LoVo (cell line): ENCODE data around the gene KHK.
"Not testable (repeated sequence)": the region's sequence is repeated elsewhere in the genome, so short reads cannot be mapped to it uniquely, and the experiment has no call there.

Source experiments
- DNase-seq: peaks from one replicate; pipeline ENCODE4 v3.0.0-alpha.2; 2016; ENCODE audit warnings: low spot score

The KHK gene

DNA sequence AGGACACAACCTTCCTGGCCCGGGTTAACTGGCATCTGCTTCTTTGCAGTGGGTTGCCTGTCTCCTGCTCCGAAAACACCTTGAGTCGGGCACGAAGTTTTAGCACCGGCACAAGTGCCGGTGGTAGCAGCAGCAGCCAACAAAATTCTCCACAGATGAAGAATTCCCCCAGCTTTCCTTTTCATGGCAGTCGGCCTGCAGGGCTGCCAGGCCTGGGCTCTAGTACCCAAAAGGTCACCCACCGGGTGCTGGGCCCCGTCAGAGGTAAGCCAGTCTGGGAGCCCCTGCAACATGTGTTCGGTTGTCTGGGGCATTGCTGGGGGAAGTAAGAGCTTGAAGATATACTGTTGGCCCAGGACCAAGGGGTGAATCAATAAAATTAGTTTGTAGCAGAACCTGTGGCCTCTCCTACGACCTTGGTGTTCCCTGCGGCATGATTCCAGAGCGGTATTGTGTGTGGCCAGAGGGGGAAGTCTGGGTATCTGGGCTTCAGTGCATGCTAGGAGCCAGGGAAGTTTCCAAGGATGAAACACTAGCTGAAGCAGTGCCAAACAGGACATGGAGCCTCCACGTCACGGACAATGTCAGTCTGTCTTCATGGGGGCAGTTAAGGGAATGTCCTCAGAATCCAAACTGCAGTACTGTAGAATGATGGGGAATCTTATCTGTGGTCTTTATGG is 27.3 kb upstream of the KHK start:
- DNase-seq, result no peak

DNA sequence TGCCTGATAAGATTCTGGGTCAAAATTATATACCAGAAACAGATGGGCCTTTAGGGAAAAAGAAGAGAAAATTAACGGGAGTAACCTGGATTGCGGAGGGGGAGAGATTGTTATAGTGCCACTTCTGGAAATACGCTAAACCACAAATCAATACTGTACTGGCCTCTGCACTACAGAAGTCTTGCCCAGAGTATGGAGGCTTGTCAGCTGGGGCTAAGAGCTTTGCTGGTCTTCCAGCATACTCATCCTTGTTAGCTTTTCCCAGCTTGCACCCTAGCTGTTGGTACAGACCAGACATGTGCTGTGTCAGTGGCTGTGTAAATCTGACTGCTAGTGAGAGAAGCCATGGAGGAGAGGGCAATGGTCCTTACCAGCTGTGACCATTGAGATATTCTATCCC is 26.2 kb upstream of the KHK start:
- no peak for DNase-seq

DNA sequence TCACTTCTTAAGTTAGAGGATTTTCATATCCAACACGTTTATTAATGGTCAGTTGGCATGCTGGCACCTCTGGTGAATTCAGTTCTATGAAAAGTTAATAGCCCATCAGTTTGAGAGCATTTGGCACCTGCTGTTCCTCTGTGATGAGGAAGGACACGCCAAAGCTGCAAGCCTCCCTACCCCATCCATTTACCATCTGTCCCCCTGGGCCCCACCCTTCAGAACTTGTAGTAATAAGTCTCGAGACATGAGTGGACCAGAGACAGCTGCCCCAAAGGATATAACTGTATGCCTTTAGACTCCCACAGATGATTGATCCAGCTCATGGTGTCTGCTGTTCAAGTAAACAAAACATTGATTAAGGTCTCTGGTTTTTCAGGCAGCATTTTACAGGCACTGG is 21.4 kb upstream of the KHK start:
- DNase-seq, result no peak

DNA sequence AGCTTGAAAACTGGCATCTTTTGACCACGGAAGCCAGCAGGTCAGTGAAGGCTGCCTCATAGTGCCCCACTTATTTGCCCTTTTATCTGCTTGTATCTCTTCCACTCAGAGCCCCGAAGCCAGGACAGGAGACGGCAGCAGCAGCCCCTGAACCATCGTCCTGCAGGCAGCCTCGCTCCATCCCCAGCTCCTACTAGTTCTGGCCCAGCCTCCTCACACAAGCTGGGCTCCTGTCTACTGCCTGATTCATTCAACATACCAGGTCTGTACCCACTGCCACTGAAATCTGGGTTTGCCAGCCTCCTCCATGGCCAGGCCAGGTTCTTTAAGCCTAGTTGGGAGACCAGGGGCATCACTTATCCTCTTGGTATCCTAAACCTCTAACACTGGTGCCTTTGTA is 19.2 kb upstream of the KHK start:
- DNase-seq, result no peak

DNA sequence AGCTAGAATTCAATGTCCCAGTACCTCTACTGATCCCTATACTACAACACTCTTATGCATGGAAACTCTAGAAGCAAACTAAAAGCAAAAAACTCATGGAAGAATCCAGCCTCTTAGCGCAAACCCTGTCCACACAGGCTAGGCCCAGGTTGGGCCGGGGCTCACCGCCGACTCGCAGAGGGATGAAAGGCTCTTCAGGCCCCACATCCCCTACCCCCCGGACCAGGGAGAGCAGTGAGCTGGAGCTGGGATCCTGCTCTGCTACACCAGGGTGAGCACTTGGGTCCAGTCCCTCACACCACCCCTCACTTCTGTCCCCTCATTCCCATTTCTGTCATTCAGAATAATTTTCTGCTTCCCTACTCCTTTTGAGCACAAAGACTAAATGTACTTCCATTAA is 17.1 kb upstream of the KHK start:
- DNase-seq, result no peak

DNA sequence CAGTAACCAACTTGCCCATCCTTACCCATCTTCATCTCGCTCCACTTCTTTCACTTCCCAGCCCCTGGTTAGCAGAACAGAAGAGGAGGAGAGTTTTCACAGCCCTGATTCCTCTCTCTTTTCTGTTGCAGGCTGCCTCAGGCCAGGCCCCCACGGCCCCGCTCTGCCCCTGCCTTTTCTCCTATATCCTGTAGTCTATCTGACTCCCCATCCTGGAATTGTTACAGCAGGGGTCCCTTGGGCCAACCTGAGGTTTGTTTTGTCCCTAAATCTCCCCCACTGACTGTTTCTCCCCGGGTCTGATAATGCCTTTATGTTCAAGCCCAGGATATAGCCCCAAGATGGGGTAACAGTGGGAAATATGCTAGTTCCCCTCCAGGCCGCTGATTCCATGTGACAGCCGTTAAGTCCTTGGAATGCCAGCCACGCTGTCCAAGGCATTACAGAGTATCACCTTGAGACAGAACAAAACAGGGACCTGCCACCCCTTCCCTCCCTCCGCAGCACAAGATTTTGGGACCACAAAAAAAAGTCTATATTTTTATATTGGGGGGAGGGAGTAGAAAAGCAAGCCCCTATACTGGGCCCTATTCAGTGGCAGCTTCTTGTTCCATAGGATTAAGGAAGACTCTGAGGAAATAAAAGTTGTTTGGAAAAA is 16.5 kb upstream of the KHK start:
- DNase-seq, result no peak

DNA sequence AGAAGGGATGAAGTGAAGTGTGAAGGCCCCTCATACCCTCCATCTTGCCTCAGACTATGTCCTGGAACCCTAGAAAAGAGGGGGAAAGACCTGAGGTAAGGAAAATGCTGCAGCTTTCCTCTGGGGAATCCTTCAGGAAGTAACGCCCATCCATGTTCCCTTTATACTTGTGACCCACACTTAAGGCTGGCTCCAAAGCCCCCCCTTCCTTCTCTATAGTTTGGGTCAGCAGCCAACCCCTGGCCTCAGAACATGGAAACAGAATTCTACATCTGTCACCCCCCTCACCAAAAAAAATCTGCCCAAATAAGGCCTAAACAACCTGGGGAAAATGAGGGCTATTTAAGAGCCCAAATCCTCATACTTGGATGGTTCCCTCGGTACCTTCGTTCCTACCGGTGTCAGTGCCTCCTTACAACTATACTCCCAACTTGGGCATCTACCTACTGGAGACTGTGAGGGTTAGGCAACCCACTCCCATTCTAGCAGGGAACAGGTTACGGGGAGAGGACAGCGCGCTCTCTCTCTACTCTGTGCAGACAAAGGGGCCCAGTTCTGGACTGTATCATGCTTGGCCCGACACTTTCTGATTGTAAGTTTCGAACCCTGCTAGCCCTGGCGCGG is 15.8 kb upstream of the KHK start:
- no peak for DNase-seq

DNA sequence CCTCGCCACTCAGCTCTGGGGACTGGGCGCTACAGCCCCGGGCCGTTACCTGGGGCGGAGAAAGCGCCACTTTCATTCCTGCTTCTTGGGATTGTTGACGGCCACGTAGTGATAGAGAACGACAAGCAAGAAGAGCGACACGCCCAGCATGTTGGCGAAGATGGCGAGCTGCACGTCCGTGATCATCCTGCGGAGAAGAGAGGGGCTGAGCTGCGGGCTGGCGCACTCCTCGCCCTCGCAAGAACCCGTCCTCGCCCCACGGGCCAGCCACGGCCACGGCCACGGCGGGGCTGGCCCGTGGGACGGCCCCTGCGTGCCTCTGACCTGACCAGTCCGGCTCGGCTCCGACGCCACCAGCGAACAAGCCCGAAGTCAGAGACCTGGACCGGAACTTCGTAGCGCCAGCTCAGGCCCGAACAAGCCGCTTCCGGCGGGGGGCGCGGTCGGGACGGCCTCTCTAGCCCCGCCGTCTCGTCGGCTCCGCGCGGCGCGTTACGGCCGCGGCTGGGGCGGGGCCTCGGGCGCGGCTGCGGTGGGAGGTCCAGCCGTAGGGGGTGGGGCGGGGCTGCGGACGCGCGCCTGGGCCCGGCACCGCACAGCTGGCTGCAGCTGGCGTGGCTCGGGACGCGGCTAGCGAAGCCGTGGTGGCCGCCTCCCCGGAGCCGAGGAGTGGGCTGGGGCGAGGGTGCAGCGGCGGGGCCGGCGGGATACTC is 15.1 kb upstream of the KHK start, which contains the start of gene OST4:
Gene OST4, minus strand, starts transcription at position 378 of the 713 bp plus-strand sequence.
- DNase-seq, result peak; percentile 93

DNA sequence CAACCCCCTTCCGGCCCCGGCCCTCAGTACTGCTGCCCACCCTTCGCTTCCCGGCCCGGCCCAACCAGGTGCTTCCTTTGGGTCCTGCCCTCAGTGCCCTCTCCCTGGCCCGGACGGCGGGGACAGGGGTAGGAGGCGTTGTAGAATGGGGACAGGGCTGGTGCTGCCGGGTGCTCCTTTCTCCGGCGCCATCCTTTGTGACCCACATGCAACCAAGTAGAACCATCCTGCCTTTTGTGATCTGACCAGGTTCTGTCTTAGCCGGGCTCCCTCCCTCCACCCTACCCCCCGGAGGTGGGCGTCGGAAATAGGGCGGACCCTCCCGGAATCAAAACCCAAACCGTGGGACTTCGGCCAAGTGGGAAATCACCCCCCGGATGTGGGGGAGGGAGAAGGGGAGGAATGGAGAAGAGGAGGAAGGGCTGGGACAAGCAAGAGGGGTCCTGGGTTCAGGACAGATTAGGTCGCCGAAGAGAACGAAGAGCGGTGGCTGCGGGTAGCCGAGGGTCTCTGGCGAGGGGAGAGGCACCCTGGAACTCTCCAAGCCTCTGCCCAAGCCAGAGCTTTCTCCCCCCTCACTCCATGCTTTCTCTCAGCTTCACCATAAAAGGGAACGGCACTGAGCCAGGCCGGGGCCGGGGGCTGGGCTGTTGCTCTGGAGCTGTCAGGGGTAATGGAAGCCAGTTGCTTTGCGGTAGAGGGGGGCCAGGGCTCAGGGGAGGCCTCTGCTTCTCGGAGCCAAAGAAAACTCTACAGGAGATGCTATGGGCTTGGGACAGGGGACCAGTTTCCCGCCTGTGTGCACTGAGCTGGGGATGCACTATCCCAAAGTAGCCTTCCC is 14.4 kb upstream of the KHK start:
- DNase-seq, result no peak

DNA sequence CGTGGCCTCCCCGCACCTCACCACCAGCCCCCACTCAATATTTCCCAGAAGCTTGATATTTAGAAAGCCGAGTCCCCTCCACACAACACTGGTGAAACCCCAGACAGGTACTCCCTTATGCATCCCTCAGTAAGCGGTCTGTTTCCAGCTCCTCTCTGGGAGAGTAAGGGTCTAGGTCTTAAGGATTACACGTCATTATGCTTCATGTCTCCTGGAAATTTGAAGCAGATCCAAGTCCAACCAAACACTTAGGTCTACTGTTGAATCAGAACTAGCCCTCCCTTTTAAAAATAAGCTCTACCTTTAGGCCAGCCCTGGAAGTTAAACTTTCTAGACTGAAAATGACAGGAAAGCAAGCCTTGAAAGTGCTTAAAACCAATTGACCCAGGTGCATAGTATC is 13.7 kb upstream of the KHK start:
- no peak for DNase-seq

DNA sequence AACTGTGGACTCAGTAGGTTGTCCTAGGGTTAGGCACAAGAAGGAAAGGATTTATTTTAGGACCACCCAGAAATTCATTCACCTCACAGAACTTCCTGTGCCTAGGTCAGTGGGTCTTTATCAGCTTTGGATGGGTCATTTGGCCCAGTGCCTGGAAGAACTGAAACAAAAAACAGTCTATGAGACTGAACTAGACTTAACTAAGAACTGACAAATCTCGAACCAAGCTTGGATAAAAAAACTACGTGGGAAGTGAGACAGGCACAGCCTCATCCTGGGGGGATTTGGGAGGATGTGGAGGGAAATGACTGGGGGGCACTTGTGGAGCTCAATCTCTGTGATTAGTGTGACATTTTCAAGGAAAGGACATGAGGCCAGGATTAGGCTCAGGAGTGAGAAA is 12.8 kb upstream of the KHK start:
- DNase-seq, result no peak

DNA sequence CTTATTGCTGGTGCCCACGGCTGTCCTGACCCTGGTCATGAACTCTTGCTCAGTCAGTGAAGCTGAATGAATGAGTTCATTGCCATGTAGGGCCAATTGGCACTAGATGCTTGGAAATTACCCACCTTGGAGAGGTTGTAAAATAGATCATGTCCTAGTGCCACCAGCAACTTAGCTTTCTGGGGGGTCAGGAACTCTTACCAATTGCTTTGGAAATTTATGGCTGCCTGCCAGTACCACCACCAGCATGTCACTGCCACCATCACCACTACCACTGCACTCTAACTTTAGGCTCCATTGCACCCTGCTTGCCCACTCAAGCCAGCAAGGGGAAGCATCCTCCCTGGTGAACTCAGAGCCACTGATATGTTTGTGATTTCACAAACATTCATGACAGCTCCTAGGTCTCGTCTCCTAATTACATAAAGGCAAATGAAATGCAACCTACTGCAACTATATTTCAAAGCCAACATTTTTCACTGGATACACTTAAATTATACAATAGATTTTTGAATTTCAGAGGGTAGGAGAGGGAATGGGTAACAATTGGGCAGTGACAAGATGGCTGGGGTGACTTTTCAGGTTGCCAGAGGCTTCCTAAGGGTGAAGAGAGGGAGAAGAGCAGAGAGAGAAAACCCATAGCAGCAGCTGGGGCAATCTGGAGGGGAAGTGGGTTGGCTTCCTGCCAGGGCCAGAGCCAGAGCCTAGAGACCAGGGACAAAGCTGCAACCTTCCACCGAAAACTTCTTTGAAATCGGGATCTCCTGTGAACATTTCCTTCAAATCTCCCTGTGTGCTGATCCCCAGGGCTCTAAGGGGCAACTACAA is 11.6 kb upstream of the KHK start:
- DNase-seq, result no peak

DNA sequence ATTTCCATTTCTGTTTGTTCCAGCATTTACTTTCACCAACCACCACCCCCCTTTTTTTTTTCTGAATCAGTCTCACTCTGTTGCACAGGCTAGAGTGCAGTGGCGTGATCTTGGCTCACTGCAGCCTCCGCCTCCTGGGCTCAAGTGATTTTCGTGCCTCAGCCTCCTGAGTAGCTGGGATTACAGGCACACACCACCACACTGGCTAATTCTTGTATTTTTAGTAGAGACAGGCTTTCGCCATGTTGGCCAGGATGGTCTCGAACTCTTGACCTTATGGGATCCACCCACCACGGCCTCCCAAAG is 11.1 kb upstream of the KHK start:
- not testable (repeated sequence) for DNase-seq

DNA sequence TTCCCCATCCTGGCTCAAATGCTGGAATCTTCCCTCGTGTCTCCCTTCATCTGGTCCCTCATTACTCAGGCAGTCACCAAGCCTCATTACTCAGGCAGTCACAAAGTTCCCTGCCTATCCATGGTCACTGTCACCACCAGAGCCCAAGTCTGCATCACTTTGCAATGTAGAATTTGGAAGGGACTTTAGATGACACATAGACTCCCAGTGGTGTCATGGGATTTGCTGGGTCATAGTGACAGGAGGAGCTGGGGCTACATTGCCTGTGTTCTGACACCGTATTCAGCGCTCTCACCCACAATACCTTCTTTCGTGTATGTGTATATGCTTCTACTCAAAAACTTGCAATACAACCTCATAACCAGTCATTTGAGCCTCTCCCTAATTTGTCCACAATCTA is 10.2 kb upstream of the KHK start:
- no peak for DNase-seq

DNA sequence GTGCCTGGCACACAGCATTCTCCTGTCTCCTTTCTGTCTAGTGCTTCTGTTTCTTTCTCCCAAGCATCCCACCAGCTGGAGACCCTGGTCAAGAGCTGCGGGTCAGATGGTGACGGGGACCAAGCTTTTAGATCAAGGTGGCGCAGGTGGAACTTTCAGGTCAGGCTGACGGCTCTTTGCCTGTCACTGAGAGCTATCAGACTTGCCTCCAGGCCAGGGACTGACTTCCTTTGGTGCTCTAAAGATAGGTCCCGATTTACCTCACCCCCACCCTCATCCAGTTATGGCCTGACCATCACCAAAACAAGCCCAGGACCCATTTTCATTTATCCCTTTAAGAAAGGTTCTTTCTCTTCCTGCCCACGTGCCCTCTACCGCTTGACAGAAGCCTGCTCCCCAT is 9.3 kb upstream of the KHK start:
- DNase-seq, result no peak

DNA sequence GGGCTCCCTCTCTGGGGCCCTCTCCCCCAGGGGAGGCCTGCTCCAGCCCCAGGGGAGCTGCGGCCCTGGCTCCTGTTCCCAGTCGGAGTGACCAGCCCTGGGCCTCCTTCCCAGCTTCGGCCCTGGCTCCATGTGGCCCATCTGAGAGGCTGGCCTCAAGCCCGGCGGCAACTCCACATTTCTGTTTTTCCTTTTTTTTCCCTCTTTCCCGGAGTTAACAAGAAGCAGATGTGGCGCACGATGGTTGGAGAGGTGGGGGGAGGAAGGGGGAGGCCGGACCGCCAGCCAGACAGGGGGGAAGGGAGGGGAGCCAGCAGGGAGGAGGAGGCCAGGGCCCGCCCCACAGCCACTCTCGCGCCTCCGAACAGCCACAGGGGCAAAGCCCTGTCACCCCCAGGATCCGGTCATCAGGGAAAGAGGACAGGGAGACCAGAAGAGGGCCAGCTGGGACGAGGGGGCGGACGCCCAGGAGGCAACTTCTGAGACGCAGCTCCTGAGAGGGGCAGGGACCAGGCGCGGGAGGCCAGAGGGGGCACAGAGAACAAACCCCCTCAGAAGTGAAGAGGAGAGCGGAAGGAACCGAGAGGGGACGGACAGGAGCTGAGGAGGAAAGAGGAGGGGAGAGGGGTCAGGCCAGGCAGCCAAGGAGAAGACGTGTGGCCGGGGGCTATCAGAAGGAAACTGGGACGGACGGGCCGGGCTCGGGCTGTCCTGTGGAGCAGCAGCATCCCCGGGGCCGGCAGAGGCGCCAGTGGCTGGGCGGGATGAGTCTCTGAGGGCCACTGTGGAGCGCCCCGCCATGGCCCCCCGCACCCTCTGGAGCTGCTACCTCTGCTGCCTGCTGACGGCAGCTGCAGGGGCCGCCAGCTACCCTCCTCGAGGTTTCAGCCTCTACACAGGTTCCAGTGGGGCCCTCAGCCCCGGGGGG is 8.0 kb upstream of the KHK start, which contains the start of gene EMILIN1:
Gene EMILIN1, plus strand, starts transcription at position 349 of the 928 bp plus-strand sequence. Its CDS starts 451 bp downstream, at position 800.
- no peak for DNase-seq

DNA sequence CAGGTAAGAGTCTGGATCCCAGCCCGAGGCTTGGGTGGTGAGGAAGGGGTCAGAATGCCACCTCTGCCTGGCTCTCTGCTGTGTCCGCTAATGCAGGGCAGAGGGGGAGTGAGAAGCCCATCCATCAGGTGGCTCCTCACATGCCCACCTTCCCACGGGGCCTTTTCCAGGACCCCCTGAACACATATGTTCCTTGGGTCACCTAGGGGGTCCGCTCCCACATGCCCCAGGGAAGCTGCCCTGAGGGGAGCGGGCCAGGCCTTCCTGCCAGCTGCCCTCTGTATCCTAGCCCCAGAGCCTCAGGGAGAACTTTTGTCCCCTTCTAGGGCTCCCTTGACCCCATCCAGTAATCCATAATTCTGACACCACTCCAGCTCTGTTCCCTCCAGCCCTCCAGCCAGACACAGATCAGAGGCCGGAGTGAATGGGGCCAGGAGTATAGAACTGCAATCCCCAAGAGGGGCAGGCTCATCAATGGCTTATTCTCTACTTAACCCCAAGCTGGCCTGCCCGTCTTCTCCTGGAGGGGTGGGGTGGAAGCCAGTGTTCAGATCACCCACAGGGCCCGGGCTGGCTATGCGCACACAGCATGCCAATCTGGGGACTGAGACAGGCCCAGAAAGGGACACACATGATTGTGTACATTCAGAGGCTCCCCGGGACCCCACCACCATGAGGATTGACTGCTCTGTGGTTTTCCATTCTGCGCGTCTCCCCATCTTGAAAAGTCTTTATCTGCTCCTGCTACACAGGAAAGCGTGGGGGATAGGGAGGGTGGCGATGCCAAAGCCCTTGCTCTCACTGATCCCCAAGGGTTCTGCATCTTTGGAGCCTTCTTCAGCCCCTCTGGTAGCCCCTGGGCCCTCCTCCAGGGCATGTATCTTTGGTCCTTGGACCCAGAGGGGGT is 7.1 kb upstream of the KHK start:
- no peak for DNase-seq

DNA sequence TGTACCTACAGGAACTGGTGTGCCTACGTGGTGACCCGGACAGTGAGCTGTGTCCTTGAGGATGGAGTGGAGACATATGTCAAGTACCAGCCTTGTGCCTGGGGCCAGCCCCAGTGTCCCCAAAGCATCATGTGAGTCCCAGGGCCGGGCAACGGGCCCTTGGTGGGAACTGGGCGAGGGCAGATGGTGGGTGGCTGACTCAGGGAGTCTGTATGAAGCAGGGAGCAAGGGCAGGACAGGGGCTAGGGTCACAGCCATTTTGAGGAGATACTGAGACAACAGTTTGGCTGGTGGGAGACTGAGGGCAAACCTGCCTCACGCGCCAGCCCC is 6.5 kb upstream of the KHK start:
- no peak for DNase-seq

DNA sequence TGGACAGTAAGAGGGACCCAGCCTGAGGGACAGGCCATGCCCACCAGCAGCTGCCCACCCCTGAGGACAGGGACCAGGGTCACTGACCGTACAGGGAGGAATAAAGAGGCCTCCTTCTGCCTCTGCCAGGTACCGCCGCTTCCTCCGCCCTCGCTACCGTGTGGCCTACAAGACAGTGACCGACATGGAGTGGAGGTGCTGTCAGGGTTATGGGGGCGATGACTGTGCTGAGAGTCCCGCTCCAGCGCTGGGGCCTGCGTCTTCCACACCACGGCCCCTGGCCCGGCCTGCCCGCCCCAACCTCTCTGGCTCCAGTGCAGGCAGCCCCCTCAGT is 6.0 kb upstream of the KHK start:
- DNase-seq, result no peak
